NCI-H2196 (cell line): ENCODE data around the gene GBP1.
A peak's percentile ranks its signal among the peaks of the same experiment; 100 is the strongest.
"Not testable (repeated sequence)": the region's sequence is repeated elsewhere in the genome, so short reads cannot be mapped to it uniquely, and the experiment has no call there.

Source experiments
- DNase-seq: peaks from one replicate; lab custom pipeline; 2025; ENCODE audit not compliant: unreplicated experiment; lab: John Stamatoyannopoulos, UW

Gene GBP1

GRCh38 chr1:89065079-89065868, at the start of gene GBP1:
Gene GBP1, minus strand, starts transcription at chr1:89065208. Its CDS starts 1,974 bp downstream, at chr1:89063234.
- DNase-seq: no peak

GRCh38 chr1:89114662-89115061, 49.7 kb upstream of the GBP1 start:
- DNase-seq: no peak

- no peak for DNase-seq
Observed at GRCh38 chr1:89112871-89113613, 48.0 kb upstream of the GBP1 start.

- DNase-seq: no peak
Observed at GRCh38 chr1:89104687-89105086, 39.7 kb upstream of the GBP1 start.

- no peak for DNase-seq
Observed at GRCh38 chr1:89104147-89104546, 39.1 kb upstream of the GBP1 start.

- no peak for DNase-seq
Observed at GRCh38 chr1:89102021-89102420, 37.0 kb upstream of the GBP1 start.

- no peak for DNase-seq
Observed at GRCh38 chr1:89100412-89100811, 35.4 kb upstream of the GBP1 start.

GRCh38 chr1:89098857-89099256, 33.8 kb upstream of the GBP1 start:
- no peak for DNase-seq

- DNase-seq: no peak
Observed at GRCh38 chr1:89095737-89096136, 30.7 kb upstream of the GBP1 start.

GRCh38 chr1:89089962-89090361, 25.0 kb upstream of the GBP1 start:
- DNase-seq: no peak

GRCh38 chr1:89088572-89088971, 23.6 kb upstream of the GBP1 start:
- no peak for DNase-seq

GRCh38 chr1:89087241-89087640, 22.2 kb upstream of the GBP1 start:
- no peak for DNase-seq

- peak; percentile 16 for DNase-seq
Observed at GRCh38 chr1:89085781-89086180, 20.8 kb upstream of the GBP1 start.

- no peak for DNase-seq
Observed at GRCh38 chr1:89081005-89081404, 16.0 kb upstream of the GBP1 start.

GRCh38 chr1:89080068-89080467, 15.1 kb upstream of the GBP1 start:
- not testable (repeated sequence) for DNase-seq

GRCh38 chr1:89072466-89073065, 7.6 kb upstream of the GBP1 start:
- DNase-seq: not testable (repeated sequence)

- DNase-seq: no peak
Observed at GRCh38 chr1:89070509-89070908, 5.5 kb upstream of the GBP1 start.

GRCh38 chr1:89069951-89070350, 4.9 kb upstream of the GBP1 start:
- DNase-seq: no peak

GRCh38 chr1:89068291-89068690, 3.3 kb upstream of the GBP1 start:
- DNase-seq: no peak

GRCh38 chr1:89064632-89065031, 376 bp downstream of the GBP1 start:
- no peak for DNase-seq

- DNase-seq: no peak
Observed at GRCh38 chr1:89063094-89063493, 1.9 kb downstream of the GBP1 start.

- DNase-seq: no peak
Observed at GRCh38 chr1:89060091-89060490, 4.9 kb downstream of the GBP1 start.
